ENCODE results near the gene AMIGO3. TPM values are rescaled to one million over a fixed set of nuclear protein-coding genes. Genes with fewer than 3 reads are reported as not detected.
A peak's percentile ranks its signal among the peaks of the same experiment; 100 is the strongest.
"Not testable (repeated sequence)": the region's sequence is repeated elsewhere in the genome, so short reads cannot be mapped to it uniquely, and the experiment has no call there.

The AMIGO3 gene
- total RNA-seq, 2 experiments from 2014 or later = 0.82 to 1.3 TPM

GRCh38 chr3:49685846-49686245 is 33.6 kb downstream of the AMIGO3 start:
- H3K27me3 Mint-ChIP-seq, H3K4me3 Mint-ChIP-seq: not testable (repeated sequence)

DNA sequence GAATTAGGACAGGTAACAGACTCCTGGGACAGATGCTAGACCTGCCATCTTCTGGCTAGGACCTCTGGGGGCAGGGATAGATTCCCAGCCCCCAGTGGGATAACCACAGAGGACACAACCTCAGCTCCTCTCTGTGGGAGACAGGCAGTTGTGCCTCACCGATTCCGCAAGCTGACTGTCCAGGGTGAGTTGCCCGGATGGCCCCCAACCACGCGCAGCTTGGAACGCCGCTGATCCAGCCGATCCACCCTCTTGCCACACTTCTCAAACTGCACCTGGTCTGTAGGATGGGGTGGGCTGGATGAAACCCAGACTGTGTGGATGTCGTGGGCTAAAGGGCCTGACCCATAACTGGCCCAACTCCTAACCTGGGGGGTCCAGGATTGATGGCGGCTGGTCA is 34.4 kb downstream of the AMIGO3 start:
- H3K27ac Mint-ChIP-seq = not testable (repeated sequence)

More at GRCh38 chr3:49685846-49686245, 33.6 kb downstream of the AMIGO3 start:
- intact Hi-C loops (cut with DNase I, micrococcal nuclease); H3K27ac Mint-ChIP-seq; POLR2A ChIA-PET; H3K27ac ChIP-seq (ENCODE audit: low read depth in 1 of 2, low read length in 2 of 2); H3K9me3 ChIP-seq (ENCODE audit: control insufficient read depth in 1 of 2, insufficient read depth in 1 of 2, low read length in 2 of 2); ATAC-seq (ENCODE audit: poor library complexity); CTCF ChIA-PET; H3K9me3 Mint-ChIP-seq; H3K27me3 ChIP-seq (ENCODE audit: control insufficient read depth in 1 of 2, insufficient read depth in 2 of 2, low read length in 2 of 2): not testable (repeated sequence)
- peaks cover 33% of the 10 kb centered on the region for H3K36me3 Mint-ChIP-seq (ENCODE audit: low read depth)
- Histone ChIP-seq H3K4me1 (ENCODE audit: insufficient read depth, low read length) (peaks cover 41% of the 10 kb centered on the region), H3K36me3 (ENCODE audit: insufficient read depth, low read length) (peaks cover 30% of the 10 kb centered on the region), H3K4me3 (ENCODE audit: low read length) (peak overlapping the region; percentile 52)
- H3K4me1 Mint-ChIP-seq (ENCODE audit: low read depth) = peaks cover 25% of the 10 kb centered on the region
- peak in 1 of 14 experiments; percentile 41 for DNase-seq

DNA sequence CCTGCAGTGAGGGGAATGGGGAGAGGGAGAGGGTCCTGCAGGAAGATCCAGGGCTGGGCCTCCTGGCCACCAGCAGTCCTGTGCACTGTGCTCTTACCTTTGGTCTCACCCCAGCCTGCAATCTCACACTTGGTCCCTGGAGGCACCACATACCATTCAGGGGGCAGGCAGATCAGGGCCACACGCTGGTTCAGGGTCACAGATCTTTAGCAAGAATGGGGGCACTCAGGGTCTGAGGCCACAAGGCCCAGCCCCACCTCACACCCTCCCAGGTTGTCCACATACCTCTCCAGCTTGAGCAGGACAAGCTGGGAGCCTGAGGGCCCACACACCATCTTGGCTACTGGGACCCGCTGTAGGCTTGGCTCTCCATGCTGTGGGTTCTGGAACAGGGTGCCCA is 35.0 kb downstream of the AMIGO3 start:
- Mint-ChIP-seq H3K36me3 (ENCODE audit: low read depth) (peaks cover 41% of the 10 kb centered on the region), H3K4me1 (ENCODE audit: low read depth) (peaks cover 18% of the 10 kb centered on the region)
- H3K27me3 Mint-ChIP-seq; H3K27ac ChIP-seq (ENCODE audit: low read depth in 1 of 2, low read length in 2 of 2); H3K4me3 Mint-ChIP-seq; ATAC-seq (ENCODE audit: poor library complexity); intact Hi-C loops (cut with DNase I, micrococcal nuclease); H3K27me3 ChIP-seq (ENCODE audit: control insufficient read depth in 1 of 2, insufficient read depth in 2 of 2, low read length in 2 of 2); DNase-seq; H3K9me3 ChIP-seq (ENCODE audit: control insufficient read depth in 1 of 2, insufficient read depth in 1 of 2, low read length in 2 of 2); H3K4me3 ChIP-seq (ENCODE audit: low read length); POLR2A ChIA-PET; H3K27ac Mint-ChIP-seq; CTCF ChIA-PET; H3K9me3 Mint-ChIP-seq: not testable (repeated sequence)
- Histone ChIP-seq H3K4me1 (ENCODE audit: insufficient read depth, low read length) (peaks cover 28% of the 10 kb centered on the region), H3K36me3 (ENCODE audit: insufficient read depth, low read length) (peaks cover 44% of the 10 kb centered on the region)

More for the DNA sequence above, 34.4 kb downstream of the AMIGO3 start:
- H3K36me3 ChIP-seq (ENCODE audit: insufficient read depth, low read length) = peaks cover 38% of the 10 kb centered on the region
- CTCF ChIA-PET; H3K9me3 ChIP-seq (ENCODE audit: control insufficient read depth in 1 of 2, insufficient read depth in 1 of 2, low read length in 2 of 2); DNase-seq; H3K4me3 ChIP-seq (ENCODE audit: low read length); H3K9me3 Mint-ChIP-seq; intact Hi-C loops (cut with DNase I, micrococcal nuclease); POLR2A ChIA-PET; H3K27me3 Mint-ChIP-seq; H3K27me3 ChIP-seq (ENCODE audit: control insufficient read depth in 1 of 2, insufficient read depth in 2 of 2, low read length in 2 of 2); ATAC-seq (ENCODE audit: poor library complexity); H3K27ac ChIP-seq (ENCODE audit: low read depth in 1 of 2, low read length in 2 of 2): not testable (repeated sequence)
- Mint-ChIP-seq H3K36me3 (ENCODE audit: low read depth) (peaks cover 41% of the 10 kb centered on the region), H3K4me3 (peak overlapping the region; percentile 25), H3K4me1 (ENCODE audit: low read depth) (peaks cover 19% of the 10 kb centered on the region)
- H3K4me1 ChIP-seq (ENCODE audit: insufficient read depth, low read length) = peaks cover 33% of the 10 kb centered on the region

- H3K27ac Mint-ChIP-seq = no peak overlapping the region
- ATAC-seq (ENCODE audit: poor library complexity) (no peak), DNase-seq (no peak)
- no peaks in the 10 kb centered on the region for H3K27me3 ChIP-seq (ENCODE audit: control insufficient read depth in 1 of 2, insufficient read depth in 2 of 2, low read length in 2 of 2)
- no peak overlapping the region for H3K4me3 Mint-ChIP-seq
- H3K4me1 ChIP-seq (ENCODE audit: insufficient read depth, low read length) = peaks cover 17% of the 10 kb centered on the region
- no peaks in the 10 kb centered on the region for H3K27me3 Mint-ChIP-seq
- peaks cover 9% of the 10 kb centered on the region for H3K4me1 Mint-ChIP-seq (ENCODE audit: low read depth)
- peaks cover 48% of the 10 kb centered on the region for H3K36me3 Mint-ChIP-seq (ENCODE audit: low read depth)
- CTCF ChIA-PET = no interaction called here
- no peaks in the 10 kb centered on the region for H3K9me3 Mint-ChIP-seq
- no peak overlapping the region for H3K4me3 ChIP-seq (ENCODE audit: low read length)
- H3K9me3 ChIP-seq (ENCODE audit: control insufficient read depth in 1 of 2, insufficient read depth in 1 of 2, low read length in 2 of 2) = no peaks in the 10 kb centered on the region
- POLR2A ChIA-PET = no interaction called here
- no peak overlapping the region for H3K27ac ChIP-seq (ENCODE audit: low read depth in 1 of 2, low read length in 2 of 2)
- intact Hi-C loops (cut with DNase I, micrococcal nuclease) = no loop called here
- H3K36me3 ChIP-seq (ENCODE audit: insufficient read depth, low read length) = peaks cover 57% of the 10 kb centered on the region
- TF ChIP-seq, protein P1, sequence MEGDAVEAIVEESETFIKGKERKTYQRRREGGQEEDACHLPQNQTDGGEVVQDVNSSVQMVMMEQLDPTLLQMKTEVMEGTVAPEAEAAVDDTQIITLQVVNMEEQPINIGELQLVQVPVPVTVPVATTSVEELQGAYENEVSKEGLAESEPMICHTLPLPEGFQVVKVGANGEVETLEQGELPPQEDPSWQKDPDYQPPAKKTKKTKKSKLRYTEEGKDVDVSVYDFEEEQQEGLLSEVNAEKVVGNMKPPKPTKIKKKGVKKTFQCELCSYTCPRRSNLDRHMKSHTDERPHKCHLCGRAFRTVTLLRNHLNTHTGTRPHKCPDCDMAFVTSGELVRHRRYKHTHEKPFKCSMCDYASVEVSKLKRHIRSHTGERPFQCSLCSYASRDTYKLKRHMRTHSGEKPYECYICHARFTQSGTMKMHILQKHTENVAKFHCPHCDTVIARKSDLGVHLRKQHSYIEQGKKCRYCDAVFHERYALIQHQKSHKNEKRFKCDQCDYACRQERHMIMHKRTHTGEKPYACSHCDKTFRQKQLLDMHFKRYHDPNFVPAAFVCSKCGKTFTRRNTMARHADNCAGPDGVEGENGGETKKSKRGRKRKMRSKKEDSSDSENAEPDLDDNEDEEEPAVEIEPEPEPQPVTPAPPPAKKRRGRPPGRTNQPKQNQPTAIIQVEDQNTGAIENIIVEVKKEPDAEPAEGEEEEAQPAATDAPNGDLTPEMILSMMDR (IDR thresholded peaks at IDR 0.05) = no peak
Observed at GRCh38 chr3:49683162-49683561, 36.3 kb downstream of the AMIGO3 start.

All from CD4-positive, alpha-beta T cell (primary cell).